GM19468 (cell line): ENCODE results near the gene THRAP3.
"Not testable (repeated sequence)": the region's sequence is repeated elsewhere in the genome, so short reads cannot be mapped to it uniquely, and the experiment has no call there.

ENCODE experiments used
- ATAC-seq: cut with Tn5 transposase; IDR thresholded peaks from one replicate; pipeline ENCODE4 v1.9.1; 2021; ENCODE audit warnings: mild to moderate bottlenecking, moderate library complexity, moderate number of reproducible peaks; ENCODE audit not compliant: unreplicated experiment; ENCODE audit errors: extremely low read depth

THRAP3 gene

GRCh38 chr1:36238433-36238832 lies 14.2 kb downstream of the THRAP3 start:
- no peak for ATAC-seq

GRCh38 chr1:36239941-36240637 lies 15.8 kb downstream of the THRAP3 start:
- ATAC-seq: no peak

- no peak for ATAC-seq
Observed at GRCh38 chr1:36247538-36247937, 23.3 kb downstream of the THRAP3 start.

- no peak for ATAC-seq
Observed at GRCh38 chr1:36248250-36248894, 24.1 kb downstream of the THRAP3 start.

GRCh38 chr1:36251794-36252481 lies 27.7 kb downstream of the THRAP3 start:
- ATAC-seq: no peak

- not testable (repeated sequence) for ATAC-seq
Observed at GRCh38 chr1:36252482-36252824, 28.2 kb downstream of the THRAP3 start.

GRCh38 chr1:36253161-36253862 lies 29.1 kb downstream of the THRAP3 start:
- no peak for ATAC-seq

GRCh38 chr1:36256558-36257374 lies 32.5 kb downstream of the THRAP3 start:
- no peak for ATAC-seq

GRCh38 chr1:36257375-36257767 lies 33.1 kb downstream of the THRAP3 start:
- ATAC-seq: no peak

GRCh38 chr1:36258960-36259344 lies 34.7 kb downstream of the THRAP3 start:
- ATAC-seq: no peak

- no peak for ATAC-seq
Observed at GRCh38 chr1:36268981-36269380, 44.7 kb downstream of the THRAP3 start.

GRCh38 chr1:36269408-36269838 lies 45.2 kb downstream of the THRAP3 start:
- no peak for ATAC-seq

- no peak for ATAC-seq
Observed at GRCh38 chr1:36273024-36273423, 48.8 kb downstream of the THRAP3 start.

- ATAC-seq: no peak
Observed at GRCh38 chr1:36274201-36274600, 50.0 kb downstream of the THRAP3 start.

- ATAC-seq: no peak
Observed at GRCh38 chr1:36276688-36277087, 52.4 kb downstream of the THRAP3 start.

- no peak for ATAC-seq
Observed at GRCh38 chr1:36279110-36279788, 55.0 kb downstream of the THRAP3 start.

- ATAC-seq: no peak
Observed at GRCh38 chr1:36279789-36280296, 55.6 kb downstream of the THRAP3 start.

- no peak for ATAC-seq
Observed at GRCh38 chr1:36284061-36284460, 59.8 kb downstream of the THRAP3 start.

- no peak for ATAC-seq
Observed at GRCh38 chr1:36284517-36284916, 60.3 kb downstream of the THRAP3 start.
